ENCODE measurements around the gene TPSD1.

DNA sequence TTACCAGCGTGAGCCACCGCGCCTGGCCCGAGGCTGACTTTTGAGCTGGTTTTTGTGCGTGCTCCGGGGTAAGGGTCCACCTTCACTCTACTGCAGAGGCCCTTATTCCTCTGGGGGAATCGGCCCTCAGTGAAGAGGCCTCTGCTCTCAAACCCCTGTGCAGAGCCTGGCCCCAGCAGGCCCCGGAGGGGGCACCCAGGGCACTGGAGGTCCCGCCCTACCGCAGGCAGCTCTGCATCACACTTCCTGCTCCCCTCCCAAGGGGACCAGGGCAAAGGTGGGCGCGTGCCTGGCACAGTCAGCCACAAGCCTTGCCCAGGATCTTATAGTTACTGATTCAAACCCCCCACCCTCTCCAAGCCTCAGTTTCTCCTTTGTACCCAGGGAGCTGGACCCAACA, 50.0 kb downstream of the TPSD1 start:
- no peak for TF ChIP-seq CTCF (IDR thresholded peaks at IDR 0.05)
- no peak for TF ChIP-seq REST (IDR thresholded peaks at IDR 0.05; ENCODE audit: insufficient read depth in 1 of 2, low read depth in 2 of 2, low read length in 1 of 2)

Measured in Panc1 (cell line).